ENCODE results near the gene EHD2.
A peak's percentile ranks its signal among the peaks of the same experiment; 100 is the strongest.
"Not testable (repeated sequence)": the region's sequence is repeated elsewhere in the genome, so short reads cannot be mapped to it uniquely, and the experiment has no call there.

Gene EHD2

DNA sequence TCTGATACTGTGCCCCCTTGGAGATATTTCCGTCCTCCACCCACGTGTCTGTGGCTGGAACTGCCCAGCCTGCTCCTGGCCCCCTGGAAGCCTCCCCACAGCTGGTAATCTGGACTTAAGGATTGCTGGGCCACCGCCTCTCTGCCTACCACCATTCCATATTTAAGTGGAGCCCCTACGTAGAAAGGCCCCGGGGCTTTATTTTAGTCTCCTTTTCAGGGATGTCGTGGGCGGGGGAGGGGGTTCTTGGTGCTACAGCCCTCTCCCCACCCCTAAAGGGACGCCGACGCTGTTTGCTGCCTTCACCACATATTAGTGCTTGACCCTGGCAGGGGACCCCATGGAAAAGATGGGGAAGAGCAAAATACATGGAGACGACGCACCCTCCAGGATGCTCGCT, 29.4 kb downstream of the EHD2 start:
- Mint-ChIP-seq H3K4me3 (peak overlapping the region; percentile 52), H3K27me3 (no peaks in the 10 kb centered on the region), H3K27ac (peak overlapping the region; percentile 10), H3K36me3 (no peaks in the 10 kb centered on the region), H3K9me3 (ENCODE audit: low read depth) (no peaks in the 10 kb centered on the region), H3K4me1 (ENCODE audit: low read depth) (peaks cover 32% of the 10 kb centered on the region)

DNA sequence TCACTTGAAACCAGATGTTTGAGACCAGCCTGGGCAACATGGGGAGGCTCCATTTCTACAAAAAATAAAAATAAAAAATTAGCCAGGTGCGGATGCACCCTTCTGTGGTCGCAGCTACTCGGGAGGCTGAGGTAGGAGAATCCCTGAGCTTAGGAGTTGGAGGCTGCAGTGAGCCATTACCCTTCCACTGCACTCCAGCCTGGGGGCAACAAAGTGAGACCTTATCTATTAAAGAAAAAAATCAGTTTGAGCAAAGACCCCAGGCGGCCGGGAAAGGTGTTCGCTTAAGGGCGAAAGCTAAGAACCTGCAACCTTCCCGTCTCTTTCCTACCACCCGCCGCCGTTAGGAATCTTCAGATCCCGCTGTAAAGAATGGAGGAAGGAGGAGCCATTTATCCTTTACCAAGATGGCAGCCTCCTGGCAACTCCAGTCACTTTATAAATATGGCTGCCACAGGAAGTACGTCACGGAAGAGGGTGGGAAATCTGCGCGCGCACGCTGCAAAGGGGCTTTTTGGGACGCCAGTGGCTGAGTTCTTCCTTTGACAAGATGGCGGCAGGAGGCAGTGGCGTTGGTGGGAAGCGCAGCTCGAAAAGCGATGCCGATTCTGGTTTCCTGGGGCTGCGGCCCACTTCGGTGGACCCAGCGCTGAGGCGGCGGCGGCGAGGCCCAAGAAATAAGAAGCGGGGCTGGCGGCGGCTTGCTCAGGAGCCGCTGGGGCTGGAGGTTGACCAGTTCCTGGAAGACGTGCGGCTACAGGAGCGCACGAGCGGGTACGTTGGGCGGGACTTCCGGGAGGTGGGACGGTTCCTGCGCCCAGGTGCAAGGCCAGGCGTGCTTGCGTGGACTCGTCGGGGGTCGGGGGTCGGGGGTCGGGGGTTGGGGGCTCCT, 32.0 kb downstream of the EHD2 start, which contains the start of gene NOP53:
TSS of gene NOP53 (plus strand) at position 537 of the 892 bp plus-strand sequence. CDS start at position 551, 14 bp downstream.
- H3K27ac Mint-ChIP-seq: peak within 1 kb of the TSS; percentile 99
- H3K27me3 Mint-ChIP-seq: no peaks in the 10 kb centered on the region
- H3K4me3 Mint-ChIP-seq: peak within 1 kb of the TSS; percentile 99
- peaks cover 6% of the 10 kb centered on the region for H3K36me3 Mint-ChIP-seq
- H3K9me3 Mint-ChIP-seq (ENCODE audit: low read depth): no peaks in the 10 kb centered on the region
- H3K4me1 Mint-ChIP-seq (ENCODE audit: low read depth): peaks cover 49% of the 10 kb centered on the region

DNA sequence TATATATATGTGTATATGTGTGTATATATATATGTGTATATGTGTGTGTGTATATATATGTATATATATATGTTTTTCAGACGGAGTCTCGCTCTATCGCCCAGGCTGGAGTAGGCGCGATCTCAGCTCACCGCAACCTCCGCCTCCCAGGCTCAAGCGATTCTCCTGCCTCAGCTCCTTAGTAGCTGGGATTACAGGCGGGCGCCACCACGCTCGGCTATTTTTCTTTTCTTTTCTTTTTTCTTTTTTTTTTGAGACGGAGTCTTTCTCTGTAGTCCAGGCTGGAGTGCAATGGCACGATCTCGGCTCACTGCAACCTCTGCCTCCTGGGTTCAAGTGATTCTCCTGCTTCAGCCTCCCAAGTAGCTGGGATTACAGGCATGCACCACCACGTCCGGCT, 32.9 kb downstream of the EHD2 start:
- not testable (repeated sequence) for H3K9me3 Mint-ChIP-seq (ENCODE audit: low read depth); H3K27me3 Mint-ChIP-seq; H3K36me3 Mint-ChIP-seq
- Mint-ChIP-seq H3K27ac (peak overlapping the region; percentile 99), H3K4me1 (ENCODE audit: low read depth) (peaks cover 52% of the 10 kb centered on the region), H3K4me3 (peak overlapping the region; percentile 99)

DNA sequence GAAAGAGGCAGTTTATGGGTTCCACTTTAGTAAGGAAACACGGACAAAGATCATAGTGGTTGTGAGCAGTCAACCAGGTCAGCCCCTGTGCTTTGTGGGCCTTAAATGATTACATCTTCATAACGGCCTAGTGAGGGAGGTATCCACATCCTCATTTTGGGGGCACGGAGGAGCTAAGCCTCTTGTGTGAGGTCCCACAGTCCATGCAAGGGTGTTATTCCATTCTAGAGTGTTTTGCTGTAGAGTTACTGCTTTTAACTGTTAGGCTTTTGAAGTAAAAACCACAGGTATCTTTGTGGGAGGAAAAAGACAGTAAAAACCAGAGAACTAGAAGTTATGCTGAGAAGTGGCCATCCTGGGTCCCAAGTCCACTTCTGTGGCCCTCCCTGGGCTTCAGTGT, 36.1 kb downstream of the EHD2 start:
- H3K36me3 Mint-ChIP-seq: peaks cover 12% of the 10 kb centered on the region
- H3K27ac Mint-ChIP-seq: peak overlapping the region; percentile 89
- peaks cover 34% of the 10 kb centered on the region for H3K4me1 Mint-ChIP-seq (ENCODE audit: low read depth)
- no peaks in the 10 kb centered on the region for H3K9me3 Mint-ChIP-seq (ENCODE audit: low read depth)
- peak overlapping the region; percentile 77 for H3K4me3 Mint-ChIP-seq
- no peaks in the 10 kb centered on the region for H3K27me3 Mint-ChIP-seq

DNA sequence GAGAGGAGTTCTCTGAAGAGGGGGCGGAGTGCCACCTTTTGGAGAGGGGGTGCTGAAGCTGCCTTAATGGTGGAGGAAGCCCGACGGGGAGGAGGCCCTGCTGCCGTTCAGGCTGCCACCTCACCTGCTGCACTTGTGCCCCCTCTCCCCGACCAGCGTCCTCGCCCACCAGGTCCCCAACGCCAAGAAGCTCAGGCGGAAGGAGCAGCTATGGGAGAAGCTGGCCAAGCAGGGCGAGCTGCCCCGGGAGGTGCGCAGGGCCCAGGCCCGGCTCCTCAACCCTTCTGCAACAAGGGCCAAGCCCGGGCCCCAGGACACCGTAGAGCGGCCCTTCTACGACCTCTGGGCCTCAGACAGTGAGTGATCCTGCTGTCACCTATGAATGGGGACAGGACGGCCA, 37.5 kb downstream of the EHD2 start:
- H3K4me1 Mint-ChIP-seq (ENCODE audit: low read depth): peaks cover 27% of the 10 kb centered on the region
- H3K27ac Mint-ChIP-seq: no peak overlapping the region
- no peaks in the 10 kb centered on the region for H3K9me3 Mint-ChIP-seq (ENCODE audit: low read depth)
- no peaks in the 10 kb centered on the region for H3K27me3 Mint-ChIP-seq
- peaks cover 12% of the 10 kb centered on the region for H3K36me3 Mint-ChIP-seq
- H3K4me3 Mint-ChIP-seq: no peak overlapping the region

DNA sequence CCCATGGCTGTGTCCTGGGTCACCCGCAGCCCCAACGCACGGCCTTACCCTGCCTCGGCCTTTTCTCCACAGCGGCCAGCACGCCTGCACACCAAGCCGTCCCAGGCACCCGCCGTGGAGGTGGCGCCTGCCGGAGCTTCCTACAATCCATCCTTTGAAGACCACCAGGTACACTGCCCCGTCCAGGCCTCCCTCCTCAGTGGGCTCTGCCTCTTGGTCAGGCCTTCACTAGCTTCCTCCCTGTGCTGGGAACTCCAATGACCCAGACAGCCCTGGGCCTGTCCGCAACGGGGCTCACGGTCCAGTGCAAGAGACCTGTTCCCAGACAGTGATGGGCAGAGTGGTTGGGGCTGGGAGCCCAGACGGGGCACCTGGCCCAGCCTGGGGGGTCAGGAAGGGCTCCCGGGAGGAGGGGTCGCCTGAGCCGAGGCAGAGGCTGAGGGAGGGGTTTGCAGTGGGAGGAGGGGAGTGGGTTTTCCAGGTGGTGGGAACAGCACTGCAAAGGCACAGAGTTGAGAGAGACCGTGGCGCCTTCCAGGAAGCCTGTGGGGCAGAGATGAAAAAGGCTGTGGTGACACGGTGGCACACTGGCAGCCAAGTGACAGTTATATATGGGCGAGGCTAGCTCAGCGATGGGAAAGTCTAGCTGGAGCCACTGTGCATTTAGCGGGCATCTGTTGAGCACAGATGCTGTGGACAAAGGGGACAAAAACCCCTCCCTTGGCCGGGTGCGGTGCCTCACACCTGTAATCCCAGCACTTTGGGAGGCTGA, 39.4 kb downstream of the EHD2 start:
- Mint-ChIP-seq H3K36me3 (peaks cover 14% of the 10 kb centered on the region), H3K27me3 (no peaks in the 10 kb centered on the region), H3K4me1 (ENCODE audit: low read depth) (peaks cover 20% of the 10 kb centered on the region), H3K27ac (peak overlapping the region; percentile 34), H3K9me3 (ENCODE audit: low read depth) (no peaks in the 10 kb centered on the region), H3K4me3 (peak overlapping the region; percentile 5)

DNA sequence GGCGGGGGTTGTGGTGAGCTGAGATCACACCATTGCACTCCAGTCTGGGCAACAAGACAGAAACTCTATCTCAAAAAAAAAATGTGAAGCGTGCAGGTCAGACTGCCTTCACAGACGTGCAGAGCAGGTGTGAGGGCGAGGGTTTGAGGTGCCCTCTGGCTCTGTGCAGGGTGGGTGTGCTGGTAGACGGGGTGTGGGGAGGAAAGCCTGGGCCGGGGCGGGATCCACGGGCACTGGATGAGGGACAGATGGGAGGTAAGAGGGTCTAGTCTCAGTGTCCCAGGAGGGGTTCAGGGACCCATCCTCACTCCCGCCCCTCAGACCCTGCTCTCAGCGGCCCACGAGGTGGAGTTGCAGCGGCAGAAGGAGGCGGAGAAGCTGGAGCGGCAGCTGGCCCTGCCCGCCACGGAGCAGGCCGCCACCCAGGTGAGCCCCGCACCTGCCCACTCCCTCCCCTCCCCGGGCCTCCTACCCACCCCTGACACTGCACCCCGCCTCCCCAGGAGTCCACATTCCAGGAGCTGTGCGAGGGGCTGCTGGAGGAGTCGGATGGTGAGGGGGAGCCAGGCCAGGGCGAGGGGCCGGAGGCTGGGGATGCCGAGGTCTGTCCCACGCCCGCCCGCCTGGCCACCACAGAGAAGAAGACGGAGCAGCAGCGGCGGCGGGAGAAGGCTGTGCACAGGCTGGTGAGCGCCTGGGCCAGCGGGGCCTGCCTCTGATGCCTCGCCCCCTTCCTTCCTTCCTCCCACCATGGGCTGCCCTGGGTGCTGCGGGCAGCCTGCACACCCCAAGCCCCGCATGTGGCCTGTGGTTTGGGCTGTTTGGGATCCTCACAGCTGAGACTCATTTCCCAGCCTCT, 41.2 kb downstream of the EHD2 start:
- Mint-ChIP-seq H3K4me3 (no peak overlapping the region), H3K36me3 (peaks cover 15% of the 10 kb centered on the region), H3K9me3 (ENCODE audit: low read depth) (no peaks in the 10 kb centered on the region), H3K27ac (peak overlapping the region; percentile 10), H3K27me3 (no peaks in the 10 kb centered on the region), H3K4me1 (ENCODE audit: low read depth) (peaks cover 6% of the 10 kb centered on the region)

DNA sequence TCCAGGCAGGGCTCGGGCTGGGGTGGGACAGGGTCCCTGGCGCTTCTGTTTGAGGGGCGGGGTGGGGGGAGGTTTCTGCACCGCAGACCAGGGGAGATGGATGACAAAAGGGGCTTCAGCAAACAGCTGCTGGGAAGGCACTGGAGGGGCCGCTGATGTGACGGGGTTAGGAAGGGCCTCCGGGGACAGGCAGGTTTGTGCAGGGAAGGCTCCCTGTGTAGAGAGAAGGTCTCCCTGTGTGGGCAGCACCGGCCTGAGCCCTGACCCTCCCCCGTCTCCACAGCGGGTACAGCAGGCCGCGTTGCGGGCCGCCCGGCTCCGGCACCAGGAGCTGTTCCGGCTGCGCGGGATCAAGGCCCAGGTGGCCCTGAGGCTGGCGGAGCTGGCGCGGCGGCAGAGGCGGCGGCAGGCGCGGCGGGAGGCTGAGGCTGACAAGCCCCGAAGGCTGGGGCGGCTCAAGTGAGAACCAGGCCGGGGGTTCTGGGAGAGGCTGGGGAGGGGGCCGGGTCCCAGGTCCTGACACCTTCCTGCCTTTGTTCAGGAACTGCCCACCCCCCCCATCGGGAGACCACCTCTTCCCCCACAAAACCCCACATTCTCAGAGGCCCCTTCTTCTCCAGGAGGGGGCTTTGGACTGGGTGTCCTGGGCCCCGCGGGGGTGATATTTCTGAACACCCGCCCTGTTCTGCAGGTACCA, 42.0 kb downstream of the EHD2 start:
- Mint-ChIP-seq H3K36me3 (peaks cover 15% of the 10 kb centered on the region), H3K4me3 (no peak overlapping the region), H3K27me3 (no peaks in the 10 kb centered on the region), H3K9me3 (ENCODE audit: low read depth) (no peaks in the 10 kb centered on the region), H3K4me1 (ENCODE audit: low read depth) (peaks cover 3% of the 10 kb centered on the region), H3K27ac (no peak overlapping the region)

DNA sequence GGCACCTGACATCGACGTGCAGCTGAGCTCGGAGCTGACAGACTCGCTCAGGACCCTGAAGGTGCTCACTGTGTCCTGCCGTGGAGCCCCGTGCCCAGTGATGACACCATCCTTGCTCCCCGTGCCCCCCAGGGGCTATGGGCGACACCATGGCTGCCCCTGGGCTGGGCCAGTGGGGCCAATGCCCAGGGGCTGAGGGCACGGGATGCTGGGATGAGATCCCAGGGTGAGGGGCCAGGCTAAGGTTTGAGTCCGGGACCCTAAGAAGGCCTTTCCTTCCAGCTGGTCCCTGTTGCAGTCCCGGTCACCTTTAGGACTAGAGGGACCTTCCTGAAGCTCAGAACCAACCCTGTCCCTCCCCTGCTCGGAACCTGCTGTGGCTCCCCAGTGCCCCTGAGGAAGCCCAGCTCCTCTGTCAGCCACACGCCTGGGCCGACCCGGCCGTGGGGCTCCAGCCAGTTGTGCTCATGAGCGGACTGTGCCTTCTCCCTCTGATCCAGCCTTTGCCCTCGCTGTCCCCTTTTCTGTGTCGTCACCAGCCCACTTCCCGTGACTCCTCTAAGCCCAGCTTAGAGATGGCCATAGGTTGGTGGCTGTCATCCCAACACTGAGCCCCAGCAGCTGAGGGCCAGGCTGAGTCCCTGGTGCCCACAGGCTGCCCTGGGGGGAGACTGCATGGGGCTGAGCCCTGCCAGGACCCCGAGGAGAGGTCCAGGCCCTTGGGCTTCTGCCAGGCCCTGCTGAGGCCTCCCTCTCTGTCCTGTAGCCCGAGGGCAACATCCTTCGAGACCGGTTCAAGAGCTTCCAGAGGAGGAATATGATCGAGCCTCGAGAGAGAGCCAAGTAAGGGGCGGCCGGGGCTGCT, 42.8 kb downstream of the EHD2 start:
- Mint-ChIP-seq H3K27ac (no peak overlapping the region), H3K27me3 (no peaks in the 10 kb centered on the region), H3K4me1 (ENCODE audit: low read depth) (no peaks in the 10 kb centered on the region), H3K4me3 (no peak overlapping the region), H3K36me3 (peaks cover 15% of the 10 kb centered on the region), H3K9me3 (ENCODE audit: low read depth) (no peaks in the 10 kb centered on the region)

DNA sequence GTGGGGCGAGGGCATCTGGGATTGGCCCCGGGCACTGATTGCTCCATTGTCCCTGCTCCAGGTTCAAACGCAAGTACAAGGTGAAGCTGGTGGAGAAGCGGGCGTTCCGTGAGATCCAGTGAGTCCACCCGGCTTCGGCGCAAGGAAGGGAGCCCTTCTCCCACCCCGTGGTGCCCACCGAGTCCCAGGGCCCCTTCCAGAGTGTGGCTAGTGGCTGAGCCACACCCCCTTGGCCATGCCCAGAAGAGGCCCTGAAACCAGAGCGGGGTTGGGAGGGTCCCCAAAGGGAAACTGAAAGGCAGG, 43.4 kb downstream of the EHD2 start:
- Mint-ChIP-seq H3K36me3 (peaks cover 15% of the 10 kb centered on the region), H3K27me3 (no peaks in the 10 kb centered on the region), H3K4me1 (ENCODE audit: low read depth) (no peaks in the 10 kb centered on the region), H3K27ac (no peak overlapping the region), H3K4me3 (no peak overlapping the region), H3K9me3 (ENCODE audit: low read depth) (no peaks in the 10 kb centered on the region)

DNA sequence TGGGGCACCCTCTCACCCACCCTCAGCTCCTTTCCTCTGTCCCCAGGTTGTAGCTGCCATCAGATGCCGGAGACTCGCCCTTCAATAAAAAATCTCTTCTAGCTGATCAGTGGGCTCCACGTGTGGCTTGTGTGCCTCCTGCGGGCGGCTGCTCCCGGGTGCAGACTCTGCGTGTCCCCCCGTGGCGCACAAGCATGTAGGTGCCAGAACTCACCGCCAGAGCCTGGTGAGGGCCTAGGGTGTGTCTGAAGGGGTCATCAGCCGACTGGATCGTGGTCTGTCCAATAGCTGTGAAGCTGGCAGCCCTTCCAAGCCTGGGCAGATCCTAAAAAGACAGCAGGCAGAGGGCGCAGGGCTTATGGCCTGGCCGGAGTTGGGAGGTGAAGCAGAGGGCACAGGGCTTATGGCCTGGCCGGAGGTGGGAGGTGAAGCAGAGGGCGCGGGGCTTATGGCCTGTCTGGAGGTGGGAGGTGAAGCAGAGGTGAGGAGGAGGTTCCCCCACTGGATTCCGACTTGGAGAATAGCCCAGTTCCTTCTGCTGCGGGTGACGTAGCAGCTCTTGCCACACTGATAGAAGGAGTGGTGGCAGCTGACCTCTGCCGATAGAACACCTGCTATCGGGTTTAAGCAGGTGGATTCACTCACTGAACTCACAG, 43.9 kb downstream of the EHD2 start:
- Mint-ChIP-seq H3K36me3 (peaks cover 15% of the 10 kb centered on the region), H3K4me1 (ENCODE audit: low read depth) (no peaks in the 10 kb centered on the region), H3K4me3 (no peak overlapping the region), H3K27me3 (no peaks in the 10 kb centered on the region), H3K9me3 (ENCODE audit: low read depth) (no peaks in the 10 kb centered on the region), H3K27ac (no peak overlapping the region)

DNA sequence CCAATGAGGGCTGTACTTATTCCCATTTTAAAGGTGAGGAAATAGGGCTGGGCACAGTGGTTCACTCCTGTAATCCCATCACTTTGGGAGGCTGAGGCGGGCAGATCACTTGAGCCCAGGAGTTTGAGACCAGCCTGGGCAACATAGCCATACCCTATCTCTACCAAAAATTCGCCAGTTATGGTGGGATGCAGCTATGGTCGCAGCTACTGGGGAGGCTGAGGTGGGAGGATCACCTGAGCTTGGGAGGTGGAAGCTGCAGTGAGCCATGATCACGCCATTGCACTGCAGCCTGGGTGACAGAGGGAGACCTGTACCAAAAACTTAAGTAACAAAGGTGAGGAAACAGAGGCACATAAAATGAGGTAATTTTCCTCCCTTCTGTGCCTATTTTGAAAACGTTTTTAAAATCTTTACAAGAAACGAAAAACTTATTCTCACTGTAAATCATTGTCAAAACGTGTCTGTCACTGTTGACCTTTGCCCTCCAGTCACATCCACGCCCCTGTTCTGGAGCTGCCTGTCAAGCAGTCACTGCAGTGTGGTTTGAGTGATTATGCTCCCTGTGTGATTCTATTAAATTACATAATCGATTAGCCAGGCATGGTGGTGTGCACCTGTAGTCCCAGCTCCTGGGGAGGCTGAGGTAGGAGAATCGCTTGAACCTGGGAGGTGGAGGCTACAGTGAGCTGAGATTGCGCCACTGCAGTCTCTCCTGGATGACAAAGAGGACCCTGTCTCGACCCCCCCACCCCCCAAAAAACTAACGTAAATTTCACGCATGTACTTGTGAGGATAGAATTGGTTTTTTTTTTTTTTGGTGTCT, 44.6 kb downstream of the EHD2 start:
- Mint-ChIP-seq H3K9me3 (ENCODE audit: low read depth) (no peaks in the 10 kb centered on the region), H3K27me3 (no peaks in the 10 kb centered on the region), H3K27ac (no peak overlapping the region), H3K36me3 (peaks cover 15% of the 10 kb centered on the region), H3K4me3 (no peak overlapping the region), H3K4me1 (ENCODE audit: low read depth) (no peaks in the 10 kb centered on the region)

DNA sequence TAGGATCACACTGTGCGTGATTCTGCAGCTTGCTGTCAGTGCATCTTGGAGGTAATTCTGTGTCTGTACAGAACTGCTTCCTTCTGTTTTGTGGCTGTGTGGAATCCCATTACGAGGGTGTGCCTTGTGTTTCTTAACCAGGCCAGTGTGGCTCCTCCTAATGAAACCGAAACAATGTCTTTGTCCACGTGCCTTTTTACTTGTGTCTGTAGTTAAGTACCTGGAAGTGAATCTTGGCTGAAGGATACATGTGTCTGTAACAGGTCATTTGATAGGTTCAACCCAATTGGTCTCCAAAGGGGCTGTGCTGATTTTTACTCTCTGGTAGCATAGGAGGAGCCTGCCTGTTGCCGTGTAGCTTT, 45.2 kb downstream of the EHD2 start:
- Mint-ChIP-seq H3K27me3 (no peaks in the 10 kb centered on the region), H3K4me1 (ENCODE audit: low read depth) (no peaks in the 10 kb centered on the region), H3K27ac (peak overlapping the region; percentile 6), H3K4me3 (no peak overlapping the region), H3K36me3 (peaks cover 13% of the 10 kb centered on the region), H3K9me3 (ENCODE audit: low read depth) (no peaks in the 10 kb centered on the region)

Measured in activated naive CD8-positive, alpha-beta T cell (primary cell).